Activated CD4-positive, alpha-beta T cell treated with anti-CD3 and anti-CD28 coated beads, Interleukin-2, amount 10 ng/mL, durations not matched to agents 7 days and 5 days (primary cell): ENCODE measurements around the gene CSTF3. TPM values are rescaled to one million over a fixed set of nuclear protein-coding genes. Genes with fewer than 3 reads are reported as not detected.

ENCODE experiments used
- CTCF ChIA-PET: fragments of 350-600 bp; sonication (Branson Sonifier 250); formaldehyde crosslinking; loops from one replicate; lab custom pipeline; 2021; ENCODE audit warnings: antibody characterized with exemption; lab: Charles Lee
- POLR2A ChIA-PET: fragments of 350-600 bp; sonication (Branson Sonifier 250); formaldehyde crosslinking; loops from one replicate; lab custom pipeline; 2021; ENCODE audit warnings: antibody characterized with exemption; lab: Charles Lee
- DNase-seq: peaks from one replicate; pipeline ENCODE4 v3.0.0-alpha.2; 2020
- H3K27ac Mint-ChIP-seq: one replicate; pipeline ENCODE4 v1.8.0; 2021; ENCODE audit warnings: mild to moderate bottlenecking, moderate library complexity, mixed read lengths
- H3K27me3 Mint-ChIP-seq: one replicate; pipeline ENCODE4 v1.8.0; 2021; ENCODE audit warnings: mixed read lengths
- H3K36me3 Mint-ChIP-seq: one replicate; pipeline ENCODE4 v1.8.0; 2021; ENCODE audit warnings: low read depth, mixed read lengths
- H3K4me1 Mint-ChIP-seq: one replicate; pipeline ENCODE4 v1.8.0; 2021; ENCODE audit warnings: mixed read lengths
- H3K4me3 Mint-ChIP-seq: one replicate; pipeline ENCODE4 v1.8.0; 2021; ENCODE audit warnings: mild to moderate bottlenecking, moderate library complexity, mixed read lengths
- H3K9me3 Mint-ChIP-seq: one replicate; pipeline ENCODE4 v1.8.0; 2021; ENCODE audit warnings: mixed read lengths
- total RNA-seq, 2 experiments: library from RNA; stranded (reverse); gene quantifications; one replicate each; pipeline ENCODE4 v1.2.3, GENCODE V29; 2021

The CSTF3 gene
- 10 to 100 TPM; 25.3 to 29.2 TPM for total RNA-seq

DNA sequence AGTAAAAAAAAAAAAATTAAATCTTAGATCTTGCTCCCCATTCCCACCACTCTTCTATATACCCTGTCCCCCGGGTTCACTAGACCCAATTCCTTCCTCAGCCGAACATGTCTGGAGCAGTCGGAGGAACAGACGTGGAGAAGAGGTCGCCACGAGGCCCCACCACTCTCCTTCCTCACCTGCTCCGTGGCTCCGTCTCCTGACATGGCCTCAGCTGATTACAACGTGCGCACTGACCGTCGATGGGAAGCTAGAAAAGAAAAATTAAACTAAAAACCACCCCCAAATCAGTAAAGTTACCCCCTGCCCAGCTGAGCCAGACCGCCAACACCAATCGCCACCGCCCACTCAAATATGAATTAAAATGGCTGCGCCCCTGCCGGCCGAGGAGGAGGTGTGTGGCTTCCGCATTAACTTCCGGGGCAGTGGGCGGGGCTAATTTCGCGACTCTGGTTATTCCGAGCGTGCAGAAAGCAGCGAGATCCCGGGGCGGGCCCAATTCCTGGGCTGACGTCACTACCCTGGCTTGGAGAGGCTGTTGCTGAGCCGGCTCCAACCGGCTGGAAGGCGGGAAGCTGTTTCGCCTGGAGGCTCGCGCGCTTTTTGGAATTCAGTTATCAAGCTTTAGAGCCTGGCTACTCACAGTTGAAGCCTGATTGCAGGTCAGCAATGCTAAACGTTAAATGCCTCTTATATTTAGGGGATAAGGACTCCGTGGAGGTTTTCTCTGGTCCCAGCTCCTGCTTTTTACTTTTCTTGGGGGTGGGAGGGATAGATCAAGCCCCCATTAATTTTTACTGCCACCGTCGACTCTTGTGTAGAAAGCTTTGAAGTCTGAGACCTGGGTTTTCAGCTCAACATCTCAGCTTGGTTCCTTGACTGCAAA, at the start of gene CSTF3:
Gene CSTF3, minus strand, starts transcription at position 361 of the 886 bp plus-strand sequence. Its CDS starts 155 bp downstream, at position 206.
- H3K9me3 Mint-ChIP-seq = no peaks in the 10 kb centered on the region
- CTCF ChIA-PET = interaction anchor here (0.9 to 1.5 kb wide), 3 partner anchors 10 to 98 kb away, joined by 3 to 5 read pairs (median 3); no protein-coding TSS in a partner anchor
- POLR2A ChIA-PET = no interaction called here
- peaks cover 27% of the 10 kb centered on the region for H3K36me3 Mint-ChIP-seq
- peaks cover 41% of the 10 kb centered on the region for H3K4me1 Mint-ChIP-seq
- no peaks in the 10 kb centered on the region for H3K27me3 Mint-ChIP-seq
- peak; percentile 97 for DNase-seq
- peak within 1 kb of the TSS; percentile 99 for H3K4me3 Mint-ChIP-seq
- H3K27ac Mint-ChIP-seq = peak within 1 kb of the TSS; percentile 99

DNA sequence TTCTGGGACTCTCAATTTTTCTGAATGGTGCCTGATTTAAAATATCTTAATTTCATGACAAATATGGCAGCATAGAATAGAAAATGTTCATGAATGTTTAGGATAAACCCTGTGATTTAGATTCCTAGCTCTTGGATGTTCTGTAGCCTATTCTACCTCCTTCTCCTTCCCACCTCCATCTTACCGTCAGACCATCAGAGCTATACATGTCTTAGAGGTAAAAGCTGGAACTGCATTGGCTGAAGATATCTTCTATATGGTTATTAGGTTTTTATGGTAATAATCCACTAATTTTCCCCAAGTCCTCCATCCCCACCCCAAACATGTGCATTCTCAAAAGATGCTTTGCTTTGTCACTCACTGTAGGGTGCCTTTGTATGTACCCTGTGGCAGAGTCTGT, 46.9 kb upstream of the CSTF3 start:
- no peak overlapping the region for H3K27ac Mint-ChIP-seq
- CTCF ChIA-PET = interaction anchor here (1.0 kb wide), 1 partner anchor 53 kb away, joined by 3 read pairs; no protein-coding TSS in a partner anchor
- POLR2A ChIA-PET = no interaction called here

DNA sequence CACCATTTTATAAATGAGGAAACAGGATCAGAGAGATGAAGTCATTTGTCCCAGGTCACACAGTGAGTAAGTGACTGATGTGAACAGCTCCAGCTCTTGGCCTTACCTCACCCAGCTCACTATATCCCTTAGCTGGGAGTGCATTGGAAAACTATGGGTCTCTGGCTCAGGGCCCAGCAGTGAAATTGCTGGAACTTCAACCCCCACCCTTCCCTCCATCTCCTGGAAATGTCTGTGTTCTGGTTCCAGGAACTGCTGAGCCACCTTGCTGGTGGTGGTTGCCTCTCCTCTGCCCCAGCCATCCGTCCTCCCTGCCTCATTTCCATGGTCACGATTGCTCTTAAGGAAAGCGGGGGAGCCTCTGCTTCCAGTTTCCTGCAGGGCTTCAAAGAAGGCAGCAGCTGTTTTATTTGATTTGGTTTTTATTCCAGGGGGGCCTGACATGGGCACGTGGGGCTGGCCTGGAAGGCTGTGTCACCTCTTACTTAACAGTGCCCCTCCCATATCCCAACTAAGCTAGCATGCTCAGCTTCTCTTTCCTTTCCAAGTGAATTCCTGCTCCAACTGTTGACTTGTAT, 46.2 kb upstream of the CSTF3 start:
- H3K4me3 Mint-ChIP-seq = no peak overlapping the region
- H3K36me3 Mint-ChIP-seq = no peaks in the 10 kb centered on the region
- H3K27ac Mint-ChIP-seq = no peak overlapping the region
- ChIA-PET CTCF (interaction anchor here (1.0 kb wide), 1 partner anchor 52 kb away, joined by 3 read pairs; no protein-coding TSS in a partner anchor), POLR2A (no interaction called here)
- H3K9me3 Mint-ChIP-seq = no peaks in the 10 kb centered on the region
- H3K27me3 Mint-ChIP-seq = no peaks in the 10 kb centered on the region
- no peaks in the 10 kb centered on the region for H3K4me1 Mint-ChIP-seq
- no peak for DNase-seq

More for the DNA sequence above, 46.9 kb upstream of the CSTF3 start:
- DNase-seq = no peak
- Mint-ChIP-seq H3K4me3 (no peak overlapping the region), H3K9me3 (no peaks in the 10 kb centered on the region), H3K4me1 (no peaks in the 10 kb centered on the region), H3K27me3 (no peaks in the 10 kb centered on the region), H3K36me3 (no peaks in the 10 kb centered on the region)

DNA sequence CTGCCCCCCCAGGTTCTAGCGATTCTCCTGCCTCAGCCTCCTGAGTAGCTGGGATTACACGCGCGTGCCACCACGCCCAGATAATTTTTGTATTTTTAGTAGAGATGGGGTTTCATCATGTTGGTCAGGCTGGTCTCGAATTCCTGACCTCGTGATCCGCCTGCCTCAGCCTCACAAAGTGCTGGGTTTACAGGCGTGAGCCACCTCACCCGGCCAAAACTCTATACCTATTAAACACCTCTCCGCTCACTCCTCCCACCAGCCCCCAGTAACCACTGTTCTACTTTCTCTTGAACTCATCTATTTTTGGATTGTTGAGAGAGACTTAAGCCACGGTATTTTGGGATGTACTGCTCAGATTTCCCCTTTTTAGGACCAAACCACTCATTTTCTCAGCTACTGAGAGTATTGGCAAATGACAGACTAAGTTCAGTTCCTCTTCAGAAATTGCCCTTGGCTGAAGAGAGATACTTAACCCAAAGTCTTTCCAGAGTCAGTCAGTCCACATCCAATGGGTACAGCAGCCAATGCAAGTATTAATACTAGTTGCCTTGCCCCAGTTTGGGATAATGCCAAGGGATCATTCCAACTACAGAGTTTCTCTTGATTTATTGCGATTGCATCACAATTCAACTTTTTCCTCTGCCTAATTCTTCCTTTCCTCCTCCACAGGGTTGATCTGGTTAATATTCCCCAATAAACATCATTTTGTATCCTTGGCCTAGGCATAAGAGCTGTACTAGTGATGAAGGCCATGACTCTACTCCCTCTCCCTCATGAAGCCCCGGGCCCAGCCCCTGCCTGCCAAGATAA, 36.8 kb upstream of the CSTF3 start:
- Mint-ChIP-seq H3K4me3 (no peak overlapping the region), H3K27ac (no peak overlapping the region), H3K36me3 (no peaks in the 10 kb centered on the region), H3K9me3 (no peaks in the 10 kb centered on the region), H3K27me3 (no peaks in the 10 kb centered on the region), H3K4me1 (no peaks in the 10 kb centered on the region)
- ChIA-PET POLR2A (no interaction called here), CTCF (interaction anchor here (0.7 kb wide), 1 partner anchor 1217 kb away, joined by 3 read pairs; no protein-coding TSS in a partner anchor)
- no peak for DNase-seq

DNA sequence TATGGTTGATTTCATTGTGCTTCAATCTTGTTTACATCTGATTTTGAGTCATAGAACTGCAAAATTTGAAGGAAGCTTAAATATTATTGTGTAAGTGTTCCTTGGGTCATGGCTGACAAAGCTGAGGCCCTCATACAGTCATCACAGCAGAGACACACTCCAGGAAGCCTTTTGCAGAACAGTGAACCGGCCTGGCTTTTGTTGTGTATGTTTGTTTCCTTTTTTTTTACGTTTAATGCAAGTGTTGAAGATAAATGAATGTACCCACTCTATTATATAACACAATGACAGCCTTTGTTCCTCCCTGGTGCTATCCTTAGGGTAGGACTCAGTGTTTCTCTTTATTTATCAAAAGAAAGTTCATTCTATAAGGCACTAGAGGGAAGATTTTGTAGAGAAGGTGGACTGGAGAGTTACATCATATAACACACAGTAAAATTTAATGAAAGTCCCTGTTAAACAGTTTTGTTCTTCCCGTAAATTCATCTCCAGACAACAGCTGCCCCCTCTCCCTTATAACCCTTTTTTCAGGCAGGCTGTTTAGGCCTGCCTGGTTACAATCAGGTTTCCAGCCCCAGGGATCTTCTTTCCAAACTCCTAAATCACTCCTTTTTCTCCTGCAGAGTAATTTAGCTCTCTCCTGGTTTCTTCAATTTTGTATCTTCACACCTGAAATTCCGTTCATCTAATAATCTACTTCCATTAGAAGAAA, 34.3 kb upstream of the CSTF3 start:
- Mint-ChIP-seq H3K27ac (no peak overlapping the region), H3K4me3 (no peak overlapping the region), H3K9me3 (no peaks in the 10 kb centered on the region), H3K36me3 (no peaks in the 10 kb centered on the region), H3K4me1 (no peaks in the 10 kb centered on the region), H3K27me3 (no peaks in the 10 kb centered on the region)
- POLR2A ChIA-PET = no interaction called here
- DNase-seq = no peak
- CTCF ChIA-PET = interaction anchor here (0.6 kb wide), 1 partner anchor 123 kb away, joined by 4 read pairs; no protein-coding TSS in a partner anchor

DNA sequence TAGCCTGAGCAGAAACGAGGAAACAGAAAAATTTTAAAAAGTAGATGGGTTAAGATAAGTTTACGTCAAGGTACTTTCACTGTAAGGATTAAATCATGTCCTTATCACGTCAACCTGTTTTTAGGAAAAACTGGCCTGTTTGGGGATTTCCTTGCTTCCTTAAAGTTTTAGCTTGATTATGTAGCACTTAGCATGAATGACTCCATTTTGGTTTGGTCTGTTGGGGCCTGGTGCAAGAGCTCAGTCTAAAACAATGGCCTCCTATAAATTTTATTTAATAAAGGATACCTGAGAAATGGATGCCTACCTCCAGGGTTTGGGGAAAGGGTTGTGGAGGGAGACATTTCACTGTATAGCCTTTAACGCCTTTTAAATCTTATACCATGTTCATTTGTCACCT, 33.2 kb upstream of the CSTF3 start:
- POLR2A ChIA-PET = no interaction called here
- no peak for DNase-seq
- H3K36me3 Mint-ChIP-seq = no peaks in the 10 kb centered on the region
- no peaks in the 10 kb centered on the region for H3K4me1 Mint-ChIP-seq
- no peak overlapping the region for H3K27ac Mint-ChIP-seq
- no peaks in the 10 kb centered on the region for H3K9me3 Mint-ChIP-seq
- H3K4me3 Mint-ChIP-seq = no peak overlapping the region
- CTCF ChIA-PET = no interaction called here
- no peaks in the 10 kb centered on the region for H3K27me3 Mint-ChIP-seq

DNA sequence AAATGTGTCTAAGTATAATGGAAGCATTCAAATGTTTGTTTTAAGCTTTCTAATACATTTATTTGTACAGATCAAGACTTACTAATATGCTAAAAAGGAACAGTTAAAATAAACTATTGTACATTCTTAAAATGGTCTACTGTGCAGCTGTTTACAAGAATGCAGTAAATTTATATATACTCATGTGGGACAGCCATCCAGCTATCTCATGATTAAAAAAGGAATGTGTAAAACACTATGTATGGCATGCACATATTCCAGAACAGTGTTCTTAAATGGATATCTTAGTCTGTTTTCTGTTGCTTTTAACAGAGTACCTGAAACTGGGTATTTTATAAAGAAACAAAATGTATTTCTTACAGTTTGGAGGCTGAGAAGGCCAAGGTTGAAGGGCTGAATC, 30.2 kb upstream of the CSTF3 start:
- Mint-ChIP-seq H3K4me3 (no peak overlapping the region), H3K27ac (no peak overlapping the region), H3K27me3 (no peaks in the 10 kb centered on the region), H3K9me3 (no peaks in the 10 kb centered on the region), H3K4me1 (no peaks in the 10 kb centered on the region), H3K36me3 (no peaks in the 10 kb centered on the region)
- ChIA-PET CTCF (no interaction called here), POLR2A (no interaction called here)
- no peak for DNase-seq

DNA sequence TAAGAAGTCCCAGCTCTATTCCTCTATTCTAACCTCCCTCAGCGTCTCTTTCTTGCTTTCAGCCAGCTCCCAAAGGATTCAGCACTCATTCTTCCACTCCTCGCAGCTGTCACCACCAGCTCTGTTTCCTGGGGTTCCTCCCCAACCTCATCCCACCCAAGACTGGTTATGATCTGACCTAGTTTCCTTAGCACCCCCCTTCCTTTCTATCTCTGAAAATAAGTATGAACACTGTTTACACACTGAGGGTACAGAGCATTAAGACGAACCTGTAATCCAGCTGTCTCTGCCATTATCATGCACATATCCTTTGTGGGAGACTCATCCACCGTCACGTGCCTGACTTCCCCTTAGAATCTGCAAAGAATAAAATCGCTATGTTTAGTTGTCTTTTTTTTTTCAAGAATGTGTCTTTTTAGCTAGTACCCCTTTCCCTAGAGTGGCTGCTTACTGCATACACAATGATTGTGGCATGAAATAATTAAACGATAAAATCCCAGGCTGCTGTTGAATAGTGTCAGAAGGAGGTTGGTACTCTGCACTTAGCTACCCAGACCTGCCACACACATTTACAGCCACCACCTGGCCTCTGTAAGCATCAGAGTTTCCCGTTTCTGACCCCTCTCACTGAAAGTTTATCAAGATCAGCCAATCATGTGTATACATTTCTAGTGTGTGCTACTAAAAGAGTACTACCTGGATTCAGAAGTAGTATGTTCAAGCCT, 26.9 kb upstream of the CSTF3 start:
- ChIA-PET POLR2A (no interaction called here), CTCF (interaction anchor here (1.9 kb wide), 1 partner anchor 13 kb away, joined by 6 read pairs; no protein-coding TSS in a partner anchor)
- Mint-ChIP-seq H3K4me1 (no peaks in the 10 kb centered on the region), H3K36me3 (no peaks in the 10 kb centered on the region), H3K27me3 (no peaks in the 10 kb centered on the region), H3K4me3 (no peak overlapping the region), H3K27ac (no peak overlapping the region), H3K9me3 (no peaks in the 10 kb centered on the region)
- DNase-seq = no peak

DNA sequence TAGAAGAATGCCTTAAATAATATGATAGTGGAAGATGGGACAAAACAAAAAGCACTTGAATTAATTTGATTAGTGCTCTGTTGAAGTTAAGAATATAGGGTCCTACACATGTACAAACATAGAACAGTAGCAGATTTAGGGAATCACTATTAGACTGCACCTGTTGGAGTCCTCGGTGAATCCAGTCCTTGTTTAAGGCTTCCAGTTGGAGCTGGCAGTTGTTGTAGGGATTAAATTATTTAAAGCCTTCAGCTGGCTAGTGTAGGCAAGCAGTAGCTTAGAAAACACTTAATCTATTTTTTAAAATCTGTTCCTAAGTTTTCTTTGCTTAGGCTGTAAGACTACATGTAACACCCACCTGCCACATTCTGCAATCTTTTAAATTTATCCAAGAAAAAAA, 24.5 kb upstream of the CSTF3 start:
- Mint-ChIP-seq H3K4me3 (no peak overlapping the region), H3K27me3 (no peaks in the 10 kb centered on the region), H3K9me3 (no peaks in the 10 kb centered on the region), H3K27ac (no peak overlapping the region), H3K36me3 (no peaks in the 10 kb centered on the region), H3K4me1 (no peaks in the 10 kb centered on the region)
- no peak for DNase-seq
- CTCF ChIA-PET = no interaction called here
- POLR2A ChIA-PET = no interaction called here

DNA sequence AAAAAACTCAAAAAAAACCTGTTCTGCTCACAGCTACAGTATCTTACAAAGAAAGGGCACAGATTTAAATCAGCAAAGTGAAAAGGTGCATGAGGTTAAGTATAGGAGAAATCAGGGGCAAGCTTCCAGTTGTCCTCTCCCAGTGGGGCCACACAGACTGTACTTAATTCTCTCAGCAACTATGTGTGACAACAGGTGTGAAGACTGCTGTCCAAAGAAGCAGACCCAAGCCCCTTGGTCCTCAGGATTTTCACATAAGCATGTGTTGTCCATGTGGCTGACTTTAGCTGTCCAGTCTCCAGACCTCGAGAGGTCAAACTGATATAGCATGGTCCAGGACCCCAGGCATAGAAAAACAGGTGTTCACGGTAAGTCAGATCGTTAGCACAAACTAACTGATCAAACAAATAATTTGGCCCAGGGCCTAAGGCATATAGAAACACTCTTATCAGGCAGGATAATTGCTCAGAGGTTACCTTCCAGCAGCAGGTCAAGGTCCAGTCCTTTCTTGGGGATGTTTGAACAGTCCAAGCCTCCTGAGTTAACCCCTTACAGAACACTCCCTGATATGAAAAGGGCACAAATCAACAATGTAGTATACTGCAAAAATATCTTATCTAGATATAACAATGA, 21.1 kb upstream of the CSTF3 start:
- ChIA-PET CTCF (no interaction called here), POLR2A (no interaction called here)
- peaks cover 2% of the 10 kb centered on the region for H3K36me3 Mint-ChIP-seq
- H3K4me1 Mint-ChIP-seq = peaks cover 18% of the 10 kb centered on the region
- no peak for DNase-seq
- no peak overlapping the region for H3K4me3 Mint-ChIP-seq
- H3K9me3 Mint-ChIP-seq = peaks cover 6% of the 10 kb centered on the region
- no peaks in the 10 kb centered on the region for H3K27me3 Mint-ChIP-seq
- no peak overlapping the region for H3K27ac Mint-ChIP-seq

DNA sequence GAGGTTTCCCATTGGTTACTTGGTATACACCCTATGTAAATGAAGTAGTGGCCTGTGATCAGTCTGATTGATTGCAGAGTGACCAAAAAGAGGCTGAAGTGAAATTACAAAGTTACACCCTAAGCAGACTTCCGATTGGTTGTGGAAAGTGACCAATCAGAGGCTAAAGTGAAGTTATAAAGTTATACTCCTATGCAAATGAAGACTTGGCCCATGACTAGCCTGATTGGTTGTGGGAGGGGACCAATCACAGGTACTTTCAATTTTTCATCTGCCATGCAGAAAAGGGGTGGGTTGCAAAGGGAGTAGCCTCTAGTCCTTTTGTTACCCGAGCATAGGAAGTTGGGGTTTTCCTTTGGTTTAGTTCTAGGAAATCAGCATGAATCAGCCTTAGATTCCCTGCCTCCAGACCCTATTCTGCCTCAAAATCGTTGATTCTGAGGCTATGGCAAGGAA, 18.1 kb upstream of the CSTF3 start:
- Mint-ChIP-seq H3K27ac (peak overlapping the region; percentile 69), H3K4me3 (no peak overlapping the region), H3K36me3 (peaks cover 2% of the 10 kb centered on the region), H3K27me3 (no peaks in the 10 kb centered on the region), H3K4me1 (peaks cover 18% of the 10 kb centered on the region), H3K9me3 (peaks cover 6% of the 10 kb centered on the region)
- ChIA-PET CTCF (interaction anchor here (0.5 to 0.7 kb wide), 2 partner anchors 291 to 1814 kb away, joined by 3 to 5 read pairs; no protein-coding TSS in a partner anchor), POLR2A (no interaction called here)
- peak; percentile 36 for DNase-seq
